ENCODE measurements around the gene NES.

GRCh38 chr1:156714830-156715229, 37.6 kb upstream of the NES start:
- TF ChIP-seq CTCF (conservative IDR thresholded peaks at IDR 0.05; ENCODE audit: low read depth in 2 of 2) (no peak), REST (IDR thresholded peaks at IDR 0.05; ENCODE audit: unreplicated experiment) (no peak), EZH2 (IDR thresholded peaks at IDR 0.05; ENCODE audit: low read depth, unreplicated experiment) (no peak), POLR2AphosphoS5 (IDR thresholded peaks at IDR 0.05; ENCODE audit: low read depth) (no peak), EZH2phosphoT487 (IDR thresholded peaks at IDR 0.05; ENCODE audit: unreplicated experiment) (no peak), NANOG (IDR thresholded peaks at IDR 0.05; ENCODE audit: borderline replicate concordance) (no peak), CREB1 (CRISPR knock-in tag; IDR thresholded peaks at IDR 0.05; ENCODE audit: low read depth) (no peak), JUNB (IDR thresholded peaks at IDR 0.05; ENCODE audit: unreplicated experiment) (no peak), ZNF331 (CRISPR knock-in tag; IDR thresholded peaks at IDR 0.05; ENCODE audit: low read depth) (no peak), STAT1 (IDR thresholded peaks at IDR 0.05; ENCODE audit: unreplicated experiment) (no peak), ZNF114 (CRISPR knock-in tag; IDR thresholded peaks at IDR 0.05) (no peak), ETS1 (IDR thresholded peaks at IDR 0.05) (no peak)
